K562 (cell line): ENCODE measurements around the gene DOLPP1. TPM values are rescaled to one million over a fixed set of nuclear protein-coding genes. Genes with fewer than 3 reads are reported as not detected.

Experiments used
- CHCHD3 ChIP-seq: fragments of 250-450 bp; sonication (Bioruptor Pico); IDR thresholded peaks from 2 replicates; pipeline ENCODE4 v2.1.2; 2022; ENCODE audit warnings: mild to moderate bottlenecking
- ELK1 ChIP-seq: sonication (generic); formaldehyde crosslinking; IDR thresholded peaks from 2 replicates; pipeline ENCODE4 v1.8.1; 2022; ENCODE audit warnings: missing genetic modification reagents
- ESRRA ChIP-seq: fragments of 450-650 bp; IDR thresholded peaks from 2 replicates; pipeline ENCODE4 v1.6.1; 2014; ENCODE audit warnings: low read depth, mild to moderate bottlenecking, moderate library complexity, borderline replicate concordance
- FIP1L1 ChIP-seq: fragments of 200-400 bp; formaldehyde crosslinking; IDR thresholded peaks from 2 replicates; pipeline ENCODE4 v1.6.1; 2018; ENCODE audit warnings: mild to moderate bottlenecking, low read depth, low read length; ENCODE audit not compliant: poor library complexity, severe bottlenecking
- HDAC2 ChIP-seq: fragments of 450-650 bp; IDR thresholded peaks from 2 replicates; pipeline ENCODE4 v1.6.1; 2016; ENCODE audit warnings: mild to moderate bottlenecking
- HIVEP1 ChIP-seq: fragments of 250-450 bp; sonication (Bioruptor Pico); IDR thresholded peaks from 2 replicates; pipeline ENCODE4 v1.4.0; 2020; ENCODE audit warnings: mild to moderate bottlenecking
- KDM2B ChIP-seq: fragments of 250-450 bp; sonication (Bioruptor Pico); IDR thresholded peaks from 2 replicates; pipeline ENCODE4 v1.8.0; 2021; ENCODE audit warnings: mild to moderate bottlenecking, moderate library complexity
- MBD2 ChIP-seq: sonication (generic); IDR thresholded peaks from 2 replicates; pipeline ENCODE4 v1.6.1; 2016; ENCODE audit warnings: low read depth, borderline replicate concordance
- MTA2 ChIP-seq: fragments of 450-650 bp; IDR thresholded peaks from 2 replicates; pipeline ENCODE4 v1.6.1; 2016; ENCODE audit warnings: low read depth
- NCOR1 ChIP-seq: fragments of 450-650 bp; IDR thresholded peaks from 2 replicates; pipeline ENCODE4 v1.6.1; 2016; ENCODE audit warnings: mild to moderate bottlenecking, moderate library complexity
- PML ChIP-seq: IDR thresholded peaks from 2 replicates; pipeline ENCODE4 v1.6.1; 2012; ENCODE audit warnings: low read length, inconsistent platforms
- PYGO2 ChIP-seq: fragments of 450-650 bp; IDR thresholded peaks from 2 replicates; pipeline ENCODE4 v1.6.1; 2016; ENCODE audit warnings: mild to moderate bottlenecking, missing genetic modification characterization, moderate library complexity, missing compliant biosample characterization
- RFX1 ChIP-seq: fragments of 450-650 bp; IDR thresholded peaks from 2 replicates; pipeline ENCODE4 v1.6.1; 2016; ENCODE audit warnings: mild to moderate bottlenecking, moderate library complexity
- RNF219 ChIP-seq: fragments of 250-450 bp; sonication (Bioruptor Pico); IDR thresholded peaks from 2 replicates; pipeline ENCODE4 v1.5.0; 2022; ENCODE audit warnings: mild to moderate bottlenecking
- SMAD2 ChIP-seq: fragments of 150-350 bp; IDR thresholded peaks from 2 replicates; pipeline ENCODE4 v1.6.1; 2014; ENCODE audit warnings: low read depth, mild to moderate bottlenecking, low read length
- TARDBP ChIP-seq: fragments of 450-650 bp; IDR thresholded peaks from 2 replicates; pipeline ENCODE4 v1.6.1; 2016
- TFAM ChIP-seq: fragments of 250-450 bp; sonication (Bioruptor Pico); conservative IDR thresholded peaks from 2 replicates; pipeline ENCODE4 v1.5.0; 2021; ENCODE audit warnings: mild to moderate bottlenecking, moderate library complexity
- THRAP3 ChIP-seq: fragments of 450-650 bp; IDR thresholded peaks from 2 replicates; pipeline ENCODE4 v1.6.1; 2016; ENCODE audit warnings: mild to moderate bottlenecking, inconsistent platforms, borderline replicate concordance
- ZNF507 ChIP-seq: conservative IDR thresholded peaks from 2 replicates; pipeline ENCODE4 v1.6.1; 2017; ENCODE audit warnings: missing genetic modification characterization, missing compliant biosample characterization
- ZNF655 ChIP-seq: fragments of 250-450 bp; sonication (Bioruptor Pico); IDR thresholded peaks from 2 replicates; pipeline ENCODE4 v1.5.0; 2021
- polyA plus RNA-seq, 8 experiments: library from polyadenylated mRNA; depleted of rRNA in 4 of 8; stranded (reverse) in 5 of 8; unstranded in 3 of 8; fragments of >200 nt; fragmentation: Nextera tagmentation in 2 of 8; fragmentation: Illumina TruSeq in 1 of 8; extraction: Ambion mirVana in 2 of 8; extraction: Trizol in 1 of 8; gene quantifications; 2 replicates each; pipeline versions ENCODE4 v1.2.1 to v1.2.3, GENCODE V29; 2011 to 2014; ENCODE audit warnings: inconsistent platforms in 1 of 8, missing spikeins in 1 of 8
- total RNA-seq, 7 experiments: library from RNA; depleted of rRNA in 6 of 7; stranded (reverse); fragments of >200 nt in 6 of 7; fragmentation: Illumina TruSeq in 2 of 7; extraction: Trizol in 2 of 7; gene quantifications; 2 replicates each; pipeline versions ENCODE4 v1.2.1 to v1.2.3, GENCODE V29; 2011 to 2021; ENCODE audit warnings: low replicate concordance in 1 of 7
- TF ChIP-seq, protein P1 (sequence below): fragments of 200-400 bp; formaldehyde crosslinking; IDR thresholded peaks from 2 replicates; pipeline ENCODE4 v1.6.1; 2017; ENCODE audit warnings: mild to moderate bottlenecking, low read depth, low read length, moderate library complexity
- TF ChIP-seq, protein P2 (sequence below): fragments of 250-450 bp; sonication (Bioruptor Pico); IDR thresholded peaks from 2 replicates; pipeline ENCODE4 v1.6.1; 2021; ENCODE audit warnings: mild to moderate bottlenecking
- TF ChIP-seq, protein P3 (sequence below): sonication (generic); formaldehyde crosslinking; IDR thresholded peaks from 2 replicates; pipeline ENCODE4 v1.8.0; 2022; ENCODE audit warnings: missing genetic modification reagents, mild to moderate bottlenecking, borderline replicate concordance

DOLPP1 gene
- total and polyA plus RNA-seq, 9 of the 15 experiments (the other 6 are each of a cell fraction or from before 2014, with no cell fraction given), result 3.0 to 39.8 (median 30.5) TPM

GRCh38 chr9:129111528-129112151 is 30.7 kb downstream of the DOLPP1 start (continued):
- TF ChIP-seq MBD2 (no peak), MTA2 (no peak), ZNF655 (CRISPR knock-in tag) (no peak), ELK1 (CRISPR knock-in tag) (no peak), THRAP3 (no peak), PYGO2 (tag) (no peak), RNF219 (CRISPR knock-in tag) (no peak), SMAD2 (no peak), KDM2B (CRISPR knock-in tag) (no peak), RFX1 (no peak), ZNF507 (no peak), ESRRA (no peak), HDAC2 (no peak), PML (no peak), TFAM (CRISPR knock-in tag) (no peak), FIP1L1 (no peak), TARDBP (no peak), HIVEP1 (CRISPR knock-in tag) (no peak), CHCHD3 (CRISPR knock-in tag) (no peak), NCOR1 (no peak)
- TF ChIP-seq, protein P1, sequence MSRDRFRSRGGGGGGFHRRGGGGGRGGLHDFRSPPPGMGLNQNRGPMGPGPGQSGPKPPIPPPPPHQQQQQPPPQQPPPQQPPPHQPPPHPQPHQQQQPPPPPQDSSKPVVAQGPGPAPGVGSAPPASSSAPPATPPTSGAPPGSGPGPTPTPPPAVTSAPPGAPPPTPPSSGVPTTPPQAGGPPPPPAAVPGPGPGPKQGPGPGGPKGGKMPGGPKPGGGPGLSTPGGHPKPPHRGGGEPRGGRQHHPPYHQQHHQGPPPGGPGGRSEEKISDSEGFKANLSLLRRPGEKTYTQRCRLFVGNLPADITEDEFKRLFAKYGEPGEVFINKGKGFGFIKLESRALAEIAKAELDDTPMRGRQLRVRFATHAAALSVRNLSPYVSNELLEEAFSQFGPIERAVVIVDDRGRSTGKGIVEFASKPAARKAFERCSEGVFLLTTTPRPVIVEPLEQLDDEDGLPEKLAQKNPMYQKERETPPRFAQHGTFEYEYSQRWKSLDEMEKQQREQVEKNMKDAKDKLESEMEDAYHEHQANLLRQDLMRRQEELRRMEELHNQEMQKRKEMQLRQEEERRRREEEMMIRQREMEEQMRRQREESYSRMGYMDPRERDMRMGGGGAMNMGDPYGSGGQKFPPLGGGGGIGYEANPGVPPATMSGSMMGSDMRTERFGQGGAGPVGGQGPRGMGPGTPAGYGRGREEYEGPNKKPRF, result no peak
- TF ChIP-seq, protein P2, sequence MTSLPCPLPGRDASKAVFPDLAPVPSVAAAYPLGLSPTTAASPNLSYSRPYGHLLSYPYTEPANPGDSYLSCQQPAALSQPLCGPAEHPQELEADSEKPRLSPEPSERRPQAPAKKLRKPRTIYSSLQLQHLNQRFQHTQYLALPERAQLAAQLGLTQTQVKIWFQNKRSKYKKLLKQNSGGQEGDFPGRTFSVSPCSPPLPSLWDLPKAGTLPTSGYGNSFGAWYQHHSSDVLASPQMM (CRISPR knock-in tag), result no peak
- TF ChIP-seq, protein P3, sequence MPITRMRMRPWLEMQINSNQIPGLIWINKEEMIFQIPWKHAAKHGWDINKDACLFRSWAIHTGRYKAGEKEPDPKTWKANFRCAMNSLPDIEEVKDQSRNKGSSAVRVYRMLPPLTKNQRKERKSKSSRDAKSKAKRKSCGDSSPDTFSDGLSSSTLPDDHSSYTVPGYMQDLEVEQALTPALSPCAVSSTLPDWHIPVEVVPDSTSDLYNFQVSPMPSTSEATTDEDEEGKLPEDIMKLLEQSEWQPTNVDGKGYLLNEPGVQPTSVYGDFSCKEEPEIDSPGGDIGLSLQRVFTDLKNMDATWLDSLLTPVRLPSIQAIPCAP (CRISPR knock-in tag), result no peak
